ENCODE results near the gene USF3. TPM values are rescaled to one million over a fixed set of nuclear protein-coding genes. Genes with fewer than 3 reads are reported as not detected.

USF3 gene
- total RNA-seq, 2 experiments from 2014 or later: 11.7 to 18.1 TPM

GRCh38 chr3:113600418-113601182 is 95.8 kb downstream of the USF3 start:
- no peak overlapping the region for H3K4me3 ChIP-seq (ENCODE audit: low read depth, low read length, poor library complexity, severe bottlenecking)
- TF ChIP-seq EZH2phosphoT487 (IDR thresholded peaks at IDR 0.05; ENCODE audit: borderline replicate concordance, low read depth, low read length): no peak
- TF ChIP-seq CTCF (conservative IDR thresholded peaks at IDR 0.05; ENCODE audit: low read length): no peak
- H3K9me3 ChIP-seq (ENCODE audit: low read length): no peaks in the 10 kb centered on the region
- no peaks in the 10 kb centered on the region for H4K20me1 ChIP-seq (ENCODE audit: insufficient read depth, low read length)
- BruUV-seq (replicated peaks): no TSS peak
- H3K9me2 ChIP-seq (ENCODE audit: insufficient read depth, low read length): no peaks in the 10 kb centered on the region
- ChIA-PET POLR2A (interaction anchor here (0.5 to 1.4 kb wide), 4 partner anchors 11 to 189 kb away, joined by 3 to 5 read pairs (median 4); partner anchors contain the start of gene USF3), CTCF (ENCODE audit: unreplicated experiment) (no interaction called here)
- no peak overlapping the region for H3K27ac ChIP-seq (ENCODE audit: low read depth, low read length, poor library complexity, severe bottlenecking)
- intact Hi-C loops (cut with micrococcal nuclease; ENCODE audit: unreplicated experiment): no loop called here
- H3K36me3 ChIP-seq (ENCODE audit: insufficient read depth, low read length): no peaks in the 10 kb centered on the region
- no peak overlapping the region for H3K4me2 ChIP-seq (ENCODE audit: low read length)
- no peak overlapping the region for H2AFZ ChIP-seq (ENCODE audit: low read length)
- H3K4me1 ChIP-seq (ENCODE audit: insufficient read depth, low read length, poor library complexity, severe bottlenecking): no peaks in the 10 kb centered on the region
- DNase-seq (ENCODE audit: low spot score): no peak
- no peaks in the 10 kb centered on the region for H3K79me2 ChIP-seq (ENCODE audit: insufficient read depth, low read depth, low read length)

Small RNA genes lying within 50 kb of the gene (small RNA-seq; reads per million reads assigned to genes)
- gene RN7SL767P: not detected

Other genes with a start within 250 kb of the USF3 start
- 14.7 and 16.5 TPM in 2 replicates for gene SPICE1, start 181.5 kb downstream of the USF3 start, total RNA-seq (2014; rRNA removed; shearing (Covaris generic))
- 21.5 and 21.9 TPM in 2 replicates for gene SPICE1, start 181.5 kb downstream of the USF3 start, total RNA-seq (2022)
- 10.3 and 10.4 TPM in 2 replicates for gene SIDT1, start 164.1 kb downstream of the USF3 start, total RNA-seq (2014; rRNA removed; shearing (Covaris generic))
- gene SIDT1, start 164.1 kb downstream of the USF3 start, total RNA-seq (2022): 7.3 and 8.6 TPM in 2 replicates
- 223 and 225 TPM in 2 replicates for gene NAA50, start 49.6 kb upstream of the USF3 start, total RNA-seq (2014; rRNA removed; shearing (Covaris generic))
- 159 and 172 TPM in 2 replicates for gene NAA50, start 49.6 kb upstream of the USF3 start, total RNA-seq (2022)
- 22.1 and 26.5 TPM in 2 replicates for gene ATP6V1A, start 50.4 kb upstream of the USF3 start, total RNA-seq (2014; rRNA removed; shearing (Covaris generic))
- gene ATP6V1A, start 50.4 kb upstream of the USF3 start, total RNA-seq (2022): 63.2 and 77.3 TPM in 2 replicates
- 4.1 and 6.1 TPM in 2 replicates for gene GRAMD1C, start 142.1 kb upstream of the USF3 start, total RNA-seq (2014; rRNA removed; shearing (Covaris generic))
- 6.4 and 6.8 TPM in 2 replicates for gene GRAMD1C, start 142.1 kb upstream of the USF3 start, total RNA-seq (2022)

Measured in OCI-LY7 (cell line).